Sciatic nerve (tissue), 2 donors: ENCODE results near the gene SKIC2. TPM values are rescaled to one million over a fixed set of nuclear protein-coding genes. Genes with fewer than 3 reads are reported as not detected.
"Not testable (repeated sequence)": the region's sequence is repeated elsewhere in the genome, so short reads cannot be mapped to it uniquely, and the experiment has no call there.

Experiments used
- ATAC-seq: fragments of 200-7000 bp; cut with Tn5 transposase; one replicate; pipeline ENCODE4 v1.9.1; 2020; ENCODE audit warnings: mild to moderate bottlenecking, moderate library complexity
- DNase-seq: peaks from one replicate; pipeline ENCODE4 v3.0.0-alpha.2; 2020; ENCODE audit warnings: low spot score
- intact Hi-C: fragments of 100-400 bp; cut with DNase I; formaldehyde crosslinking; loops from one replicate; pipeline ENCODE4 v1.14.2; 2022
- total RNA-seq: library from RNA; stranded (reverse); fragmentation: NEBNext Ultra II Directional; extraction: Animal tissue kit (Norgen Biotek cat#: 25700); gene quantifications from one replicate; pipeline ENCODE4 v1.2.1, GENCODE V29; 2021
- donor health status: DM: no; HTN: no; CAD: no.
- donor health status: DM: no; HTN: no; CAD: no.

SKIC2 gene
- total RNA-seq, 1 donor from 2014 or later: 60.0 TPM

DNA sequence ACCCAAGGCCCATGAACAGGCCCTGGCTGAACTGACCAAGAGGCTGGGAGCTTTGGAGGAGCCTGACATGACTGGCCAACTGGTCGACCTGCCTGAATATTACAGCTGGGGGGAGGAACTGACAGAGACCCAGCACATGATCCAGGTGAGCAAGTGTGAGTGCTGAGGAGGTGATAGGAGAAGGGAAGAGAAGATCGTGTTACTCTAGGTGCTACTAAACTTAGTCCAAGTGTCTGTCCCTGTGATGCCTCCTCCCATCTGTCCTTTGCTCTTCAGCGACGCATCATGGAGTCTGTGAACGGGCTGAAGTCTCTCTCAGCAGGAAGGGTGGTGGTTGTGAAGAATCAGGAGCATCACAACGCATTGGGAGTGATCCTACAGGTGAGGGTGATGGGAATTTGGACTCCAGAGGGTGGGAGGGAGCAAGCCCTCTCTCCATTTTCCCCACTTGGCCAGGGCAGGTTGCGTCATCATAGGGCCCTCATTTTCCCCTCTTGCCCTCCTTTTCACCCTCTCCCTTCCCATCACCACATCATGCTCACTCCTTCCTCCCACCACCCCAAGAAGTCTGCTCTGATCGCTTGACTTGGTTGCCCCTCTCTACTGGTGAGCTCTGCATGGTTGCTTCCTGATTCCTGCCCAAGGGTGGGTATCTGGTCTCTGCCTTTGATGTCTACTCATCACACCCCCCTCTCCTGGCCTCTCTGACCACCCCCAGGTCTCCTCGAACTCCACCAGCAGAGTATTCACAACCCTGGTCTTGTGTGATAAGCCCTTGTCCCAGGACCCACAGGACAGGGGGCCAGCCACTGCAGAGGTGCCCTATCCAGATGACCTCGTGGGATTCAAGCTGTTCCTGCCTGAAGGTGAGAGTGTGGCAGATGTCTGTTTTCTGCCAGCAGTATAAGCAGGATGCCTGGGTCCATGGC lies 8.3 kb downstream of the SKIC2 start:
- no peak for ATAC-seq
- DNase-seq: peak; percentile 31
- intact Hi-C loops: no loop called here

DNA sequence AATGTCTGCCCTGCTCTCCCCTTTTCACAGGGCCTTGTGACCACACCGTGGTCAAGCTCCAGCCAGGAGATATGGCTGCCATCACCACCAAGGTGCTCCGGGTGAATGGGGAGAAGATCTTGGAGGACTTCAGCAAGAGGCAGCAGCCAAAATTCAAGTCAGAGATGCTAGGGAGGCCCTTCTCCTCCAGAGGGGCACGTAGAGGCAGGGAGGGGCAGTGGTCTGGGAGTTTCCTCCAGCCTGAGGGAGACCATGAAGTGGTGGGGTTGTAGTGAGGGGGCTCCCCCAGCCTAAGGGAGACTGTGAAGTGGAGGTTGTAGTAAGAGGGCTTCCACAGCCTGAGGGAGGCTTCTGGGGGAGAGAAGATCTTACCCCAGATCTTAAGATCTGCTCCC lies 8.9 kb downstream of the SKIC2 start:
- ATAC-seq: no peak
- DNase-seq: peak; percentile 33
- intact Hi-C loops: no loop called here

DNA sequence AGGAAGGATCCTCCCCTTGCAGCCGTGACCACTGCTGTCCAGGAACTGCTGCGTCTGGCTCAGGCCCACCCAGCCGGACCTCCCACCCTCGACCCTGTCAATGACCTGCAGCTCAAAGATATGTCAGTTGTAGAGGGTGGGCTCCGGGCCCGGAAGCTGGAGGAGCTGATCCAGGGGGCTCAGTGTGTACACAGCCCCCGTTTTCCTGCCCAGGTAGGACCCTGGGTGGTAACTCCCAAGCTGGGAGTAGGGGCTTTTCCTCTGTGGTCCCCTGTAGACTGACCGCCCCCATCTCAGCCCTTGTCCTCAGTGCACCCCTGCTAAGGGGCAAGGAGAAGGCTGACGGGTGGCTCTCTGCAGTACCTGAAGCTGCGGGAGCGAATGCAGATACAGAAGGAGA lies 9.4 kb downstream of the SKIC2 start:
- intact Hi-C loops: no loop called here
- no peak for ATAC-seq
- DNase-seq: peak; percentile 60

DNA sequence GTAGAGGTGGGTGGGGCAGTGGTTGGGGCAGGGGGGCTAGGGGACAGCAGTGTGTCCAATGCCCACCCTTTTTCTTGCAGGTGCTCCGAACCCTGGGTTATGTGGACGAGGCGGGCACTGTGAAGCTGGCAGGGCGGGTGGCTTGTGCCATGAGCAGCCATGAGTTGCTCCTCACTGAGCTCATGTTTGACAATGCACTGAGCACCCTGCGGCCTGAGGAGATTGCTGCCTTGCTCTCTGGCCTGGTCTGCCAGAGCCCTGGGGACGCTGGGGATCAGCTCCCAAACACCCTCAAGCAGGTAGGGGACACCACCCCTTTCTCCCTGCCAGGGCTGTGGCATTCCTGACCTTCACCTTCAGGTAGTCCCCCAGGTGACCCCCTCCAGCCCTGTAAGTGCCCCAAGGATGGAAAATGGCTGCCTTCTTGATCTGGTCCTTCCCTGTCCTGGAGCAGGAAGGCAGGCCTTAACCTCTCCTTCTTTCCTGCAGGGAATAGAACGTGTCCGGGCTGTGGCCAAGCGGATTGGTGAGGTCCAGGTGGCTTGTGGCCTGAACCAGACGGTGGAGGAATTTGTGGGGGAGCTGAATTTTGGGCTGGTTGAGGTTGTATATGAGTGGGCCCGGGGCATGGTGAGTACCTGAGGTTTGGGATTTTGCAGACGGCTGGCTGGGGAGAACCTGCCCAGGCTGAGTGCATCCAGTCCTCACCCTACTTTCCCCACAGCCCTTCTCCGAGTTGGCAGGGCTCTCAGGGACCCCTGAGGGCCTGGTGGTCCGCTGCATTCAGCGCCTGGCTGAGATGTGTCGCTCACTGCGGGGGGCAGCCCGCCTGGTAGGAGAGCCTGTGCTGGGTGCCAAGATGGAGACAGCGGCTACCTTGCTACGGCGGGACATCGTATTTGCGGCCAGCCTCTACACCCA lies 10.1 kb downstream of the SKIC2 start:
- DNase-seq: peak; percentile 53

DNA sequence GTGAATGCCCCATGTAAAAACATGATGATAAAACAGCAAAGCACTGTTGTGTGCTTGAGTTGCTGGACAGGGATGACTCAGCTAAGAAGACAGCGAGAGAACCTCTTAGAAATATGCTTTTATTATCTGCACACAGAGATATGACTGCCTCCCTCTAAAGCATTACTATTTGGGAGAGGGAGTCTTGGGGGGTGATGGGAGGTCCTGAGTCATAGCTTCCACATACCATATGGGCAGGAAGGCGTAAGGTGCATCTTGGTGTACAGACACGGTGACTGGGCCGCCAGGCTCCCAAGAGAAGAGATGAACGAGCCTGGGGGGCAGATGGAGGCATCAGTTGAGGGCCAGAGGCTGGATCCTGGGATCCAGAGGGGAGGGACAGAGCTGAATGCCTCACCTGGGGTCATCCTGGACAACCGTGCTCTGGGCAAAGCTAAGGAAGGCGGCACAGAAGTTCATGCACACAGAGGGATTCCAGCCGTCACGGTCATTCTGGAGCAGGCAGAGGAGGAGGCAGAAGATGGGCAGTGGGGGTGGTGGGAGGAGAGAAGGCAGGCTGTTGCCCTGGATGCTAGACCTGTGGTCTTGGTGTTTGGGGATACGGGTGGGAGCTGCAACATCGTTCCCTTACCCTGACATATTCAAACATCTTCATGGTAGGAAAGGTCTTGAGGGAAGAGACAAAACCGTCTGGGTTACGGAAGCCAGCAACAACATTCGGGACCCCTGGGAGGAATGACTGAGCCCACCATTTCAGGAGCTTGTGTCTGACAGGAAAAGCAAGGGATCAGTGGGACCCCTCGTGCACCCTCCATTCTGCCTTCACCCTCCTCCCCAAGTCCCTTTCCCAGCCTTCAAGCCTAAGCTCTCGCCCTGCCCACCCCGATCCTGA lies 11.0 kb downstream of the SKIC2 start:
- intact Hi-C loops: no loop called here
- ATAC-seq (no peak), DNase-seq (peak; percentile 54)

More for the DNA sequence above, 10.1 kb downstream of the SKIC2 start:
- ATAC-seq: no peak
- intact Hi-C loops: no loop called here

DNA sequence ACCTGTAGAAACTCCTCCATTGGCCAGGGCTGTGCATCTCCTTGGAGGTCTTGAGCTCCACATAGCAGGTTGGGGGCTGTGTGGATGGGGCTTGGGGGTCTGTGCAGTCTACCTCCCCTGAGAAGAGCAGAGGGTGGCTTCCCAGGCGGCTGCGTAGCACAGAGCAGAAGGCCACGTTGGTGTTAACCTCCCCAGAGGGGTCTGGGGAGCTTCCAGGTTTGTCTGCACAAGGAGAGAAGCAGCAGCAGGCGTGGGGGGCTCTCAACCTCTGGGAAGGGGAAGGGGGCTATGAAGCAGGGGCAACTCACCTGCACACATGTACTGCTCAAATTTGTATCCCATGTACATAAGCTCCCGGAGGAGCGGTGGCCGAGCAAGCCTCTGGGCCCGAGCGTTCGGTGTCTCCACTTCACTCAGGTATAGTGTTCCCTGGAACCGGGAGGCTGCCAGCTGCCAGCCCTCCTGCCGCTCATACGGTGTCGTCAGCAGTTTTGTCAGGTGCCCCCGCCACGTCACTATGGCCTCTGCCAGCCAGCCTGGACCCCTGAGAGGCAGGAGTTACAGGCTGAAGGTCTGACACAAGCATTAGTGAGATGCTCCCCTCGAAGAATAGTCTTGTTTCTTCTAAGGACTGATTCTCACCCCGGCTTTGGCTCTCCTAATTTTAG lies 11.8 kb downstream of the SKIC2 start:
- ATAC-seq (no peak), DNase-seq (peak; percentile 61)
- intact Hi-C loops: no loop called here

DNA sequence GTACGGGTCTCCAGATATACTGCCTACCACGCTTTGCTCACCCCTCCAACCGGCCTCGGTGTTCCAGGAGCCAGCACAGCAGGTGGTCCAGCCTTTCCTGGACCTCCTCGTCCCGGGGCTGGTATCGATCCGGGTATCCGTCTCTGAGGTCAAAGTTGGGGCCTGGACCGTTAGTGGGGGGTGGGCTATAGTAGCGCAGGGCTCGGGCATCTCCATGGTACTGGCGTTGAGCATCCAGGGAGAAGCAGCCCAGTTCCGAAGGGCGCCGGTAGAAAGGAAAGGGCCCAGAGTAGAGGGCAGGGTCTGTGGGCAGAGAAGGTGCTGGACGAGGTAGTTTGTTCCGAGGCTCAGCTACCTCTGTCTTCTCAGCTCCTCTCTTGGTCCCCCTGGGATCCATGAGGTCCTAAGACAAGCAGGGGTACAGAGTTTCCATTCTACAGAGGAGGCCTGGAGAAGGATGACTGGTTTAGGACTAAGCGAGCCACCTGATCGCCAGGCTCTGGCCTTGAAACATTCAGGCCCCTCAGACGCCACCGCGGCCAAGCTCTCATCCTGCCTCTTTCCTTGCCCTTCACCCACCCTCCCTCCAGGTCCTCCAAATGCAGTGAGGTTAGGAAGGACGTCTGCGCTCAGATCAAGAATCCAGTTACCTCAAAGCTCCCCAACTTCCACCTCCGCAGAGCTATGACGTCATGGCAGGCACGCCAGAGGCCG lies 12.5 kb downstream of the SKIC2 start:
- DNase-seq: peak; percentile 68
- peak; percentile 3 for ATAC-seq

DNA sequence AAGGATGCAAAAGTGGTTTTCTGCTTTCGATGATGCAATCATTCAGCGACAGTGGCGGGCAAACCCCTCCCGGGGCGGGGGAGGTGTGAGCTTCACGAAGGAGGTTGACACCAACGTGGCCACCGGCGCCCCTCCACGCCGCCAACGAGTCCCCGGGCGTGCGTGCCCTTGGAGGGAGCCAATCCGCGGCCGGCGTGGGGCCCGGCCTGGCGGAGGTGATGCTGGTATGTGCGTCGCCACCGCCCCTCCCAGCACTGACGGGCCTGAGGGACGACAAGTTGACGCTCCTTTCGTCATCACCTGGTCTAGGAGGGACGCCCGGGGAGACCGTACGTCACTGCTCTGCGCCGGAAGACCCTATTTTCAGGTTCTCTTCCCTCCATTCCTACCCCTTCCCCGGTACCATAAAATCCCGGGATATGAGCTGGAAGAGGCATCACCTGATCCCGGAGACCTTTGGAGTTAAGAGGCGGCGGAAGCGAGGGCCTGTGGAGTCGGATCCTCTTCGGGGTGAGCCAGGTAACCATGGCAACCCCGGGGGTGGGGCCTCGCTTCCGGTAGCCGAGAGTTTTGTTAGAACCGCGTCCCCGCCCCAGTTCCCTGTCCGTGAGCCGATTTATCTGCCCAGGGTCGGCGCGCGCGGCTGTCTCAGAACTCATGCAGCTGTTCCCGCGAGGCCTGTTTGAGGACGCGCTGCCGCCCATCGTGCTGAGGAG lies 13.2 kb downstream of the SKIC2 start, which contains the start of gene DXO:
DXO (minus strand) TSS at position 146 of the 716 bp plus-strand sequence. CDS start 463 bp downstream, outside the sequence.
- ATAC-seq: peak; percentile 96
- peak; percentile 96 for DNase-seq
- intact Hi-C loops: no loop called here

More for the DNA sequence above, 12.5 kb downstream of the SKIC2 start:
- intact Hi-C loops: no loop called here

DNA sequence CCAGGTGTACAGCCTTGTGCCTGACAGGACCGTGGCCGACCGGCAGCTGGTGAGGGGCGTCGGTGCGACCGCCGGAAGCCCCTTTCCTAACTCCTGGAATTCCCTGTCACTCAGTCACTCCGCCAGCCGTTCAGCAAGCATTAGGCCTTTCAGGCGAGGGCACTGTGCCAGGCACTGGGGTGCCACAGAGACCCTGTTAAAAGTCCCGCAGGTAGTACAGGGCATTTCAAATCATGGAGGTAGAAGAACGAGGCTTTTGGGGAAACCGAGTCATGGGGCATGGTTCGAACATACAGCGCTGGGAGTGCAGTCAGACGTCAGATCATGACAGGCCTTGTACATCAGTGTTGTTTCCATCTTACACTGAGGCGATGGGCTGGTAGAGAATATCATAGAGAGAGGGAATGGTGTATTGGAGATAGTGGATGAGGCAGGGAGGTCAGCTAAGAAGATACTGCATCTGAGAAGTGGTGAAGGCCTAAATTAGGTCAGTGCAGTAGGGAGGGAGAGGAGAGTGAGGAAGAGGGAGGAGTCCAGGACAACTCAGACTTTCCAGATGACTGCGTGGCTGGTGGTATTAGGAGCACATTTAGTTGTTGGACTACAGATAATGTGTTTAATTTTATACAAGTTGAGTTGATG lies 13.9 kb downstream of the SKIC2 start:
- peak; percentile 3 for ATAC-seq
- no peak for DNase-seq
- intact Hi-C loops: no loop called here

DNA sequence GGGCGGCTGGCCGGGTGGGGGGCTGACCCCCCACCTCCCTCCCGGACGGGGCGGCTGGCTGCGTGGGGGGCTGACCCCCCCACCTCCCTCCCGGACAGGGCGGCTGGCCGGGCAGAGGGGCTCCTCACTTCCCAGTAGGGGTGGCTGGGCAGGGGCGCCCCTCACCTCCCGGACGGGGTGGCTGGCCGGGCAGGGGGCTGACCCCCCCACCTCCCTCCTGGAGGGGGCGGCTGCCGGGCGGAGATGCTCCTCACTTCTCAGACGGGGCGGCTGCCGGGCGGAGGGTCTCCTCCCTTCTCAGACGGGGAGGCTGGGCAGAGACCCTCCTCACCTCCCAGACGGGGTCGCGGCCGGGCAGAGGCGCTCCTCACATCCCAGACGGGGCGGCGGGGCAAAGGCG lies 17.1 kb downstream of the SKIC2 start:
- intact Hi-C loops, ATAC-seq: not testable (repeated sequence)
- peak; percentile 56 for DNase-seq

DNA sequence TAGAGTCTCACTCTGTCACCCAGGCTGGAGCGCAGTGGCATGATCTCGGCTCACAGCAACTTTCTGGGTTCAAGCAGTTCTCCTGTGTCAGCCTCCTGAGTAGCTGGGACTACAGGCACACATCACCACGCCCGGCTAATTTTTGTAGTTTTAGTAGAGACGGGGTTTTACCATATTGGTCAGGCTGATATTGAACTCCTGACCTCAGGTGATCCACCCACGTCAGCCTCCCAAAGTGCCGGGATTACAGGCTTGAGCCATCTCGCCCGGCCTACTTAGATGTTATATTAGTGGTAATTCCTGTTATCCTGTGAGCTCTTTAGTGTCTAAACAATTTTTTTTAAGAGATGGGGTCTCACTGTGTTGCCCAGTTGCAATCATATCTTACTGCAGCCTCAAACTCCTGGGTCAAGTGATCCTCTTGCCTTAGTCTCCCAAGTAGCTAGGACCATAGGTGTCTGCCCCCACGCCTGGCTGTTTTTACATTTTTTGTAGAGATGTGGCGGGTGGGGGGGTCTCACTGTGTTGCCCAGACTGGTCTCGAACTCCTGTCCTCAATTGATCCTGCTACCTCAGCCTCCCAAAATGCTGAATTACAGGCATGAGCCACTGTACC lies 18.9 kb downstream of the SKIC2 start:
- DNase-seq (no peak), ATAC-seq (no peak)
- intact Hi-C loops: no loop called here

DNA sequence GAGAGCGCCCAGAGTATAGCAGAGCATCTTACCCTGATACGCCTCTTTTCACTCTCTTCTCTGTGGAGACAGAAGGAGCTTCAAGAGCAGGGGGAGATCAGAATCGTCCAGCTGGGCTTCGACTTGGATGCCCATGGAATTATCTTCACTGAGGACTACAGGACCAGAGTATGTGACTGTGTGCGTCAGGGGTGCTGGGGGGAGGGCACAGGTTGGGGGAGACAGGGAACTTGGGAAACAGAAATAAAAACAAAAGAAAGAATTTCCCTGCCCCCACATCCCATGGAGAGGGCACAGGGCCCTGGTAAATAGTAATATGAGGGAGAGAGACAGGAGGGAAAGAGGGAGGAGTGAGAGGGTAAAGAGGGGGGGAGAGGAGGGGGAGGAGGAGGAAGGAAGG lies 19.9 kb downstream of the SKIC2 start:
- DNase-seq: no peak
- intact Hi-C loops: no loop called here

DNA sequence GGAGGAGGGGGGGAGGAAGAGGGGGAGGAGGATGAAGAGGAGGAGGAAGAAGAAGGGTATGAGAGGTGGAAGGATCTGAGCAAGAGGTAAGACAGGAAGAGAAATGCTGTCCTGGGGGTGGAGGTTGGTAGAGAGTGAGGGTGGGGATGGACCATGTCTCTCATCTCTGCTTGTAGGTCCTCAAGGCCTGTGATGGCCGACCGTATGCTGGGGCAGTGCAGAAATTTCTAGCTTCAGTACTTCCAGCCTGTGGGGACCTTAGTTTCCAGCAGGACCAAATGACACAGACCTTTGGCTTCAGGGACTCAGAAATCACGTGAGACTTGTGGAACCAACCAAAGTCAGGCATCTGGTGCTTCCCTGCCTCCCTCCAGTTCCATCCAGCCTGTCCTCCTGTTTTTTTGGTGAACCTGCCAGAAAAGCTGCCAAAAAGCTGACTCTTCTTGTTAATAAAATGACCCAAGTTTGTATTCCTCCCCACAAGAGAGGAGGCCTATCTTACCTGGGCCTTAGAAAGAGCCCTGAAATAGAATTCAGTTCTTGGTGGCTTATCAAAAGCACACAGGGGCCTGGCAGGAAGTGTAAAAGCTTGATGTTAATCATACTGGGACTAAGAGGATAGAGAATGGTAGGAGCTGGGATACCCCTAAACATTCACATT lies 20.4 kb downstream of the SKIC2 start:
- intact Hi-C loops: no loop called here
- ATAC-seq (no peak), DNase-seq (no peak)

More for the DNA sequence above, 19.9 kb downstream of the SKIC2 start:
- ATAC-seq: no peak

DNA sequence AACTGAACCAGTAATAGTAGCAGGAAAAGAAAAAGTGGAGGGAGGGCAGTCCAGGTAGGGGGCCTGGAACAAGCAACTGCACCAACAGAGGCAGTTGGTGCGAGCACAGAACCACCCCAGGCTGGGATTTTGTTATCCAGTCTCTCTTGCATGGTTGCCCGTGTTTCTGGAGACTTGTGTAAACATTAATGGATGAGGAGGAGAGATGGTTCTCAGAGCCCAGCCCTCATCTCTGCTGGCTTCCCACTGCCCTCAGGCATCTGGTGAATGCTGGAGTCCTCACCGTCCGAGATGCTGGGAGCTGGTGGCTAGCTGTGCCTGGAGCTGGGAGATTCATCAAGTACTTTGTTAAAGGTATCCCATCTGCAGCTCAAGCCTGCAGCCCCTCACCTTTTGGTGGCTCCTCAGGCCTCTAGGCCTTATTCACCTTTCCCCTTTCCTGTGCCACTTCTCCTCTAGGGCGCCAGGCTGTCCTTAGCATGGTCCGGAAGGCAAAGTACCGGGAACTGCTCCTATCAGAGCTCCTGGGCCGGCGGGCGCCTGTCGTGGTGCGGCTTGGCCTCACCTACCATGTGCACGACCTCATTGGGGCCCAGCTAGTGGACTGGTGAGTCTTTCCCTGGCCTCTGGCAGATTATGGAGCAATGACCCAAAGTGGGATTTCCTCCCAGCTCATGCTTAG lies 21.4 kb downstream of the SKIC2 start:
- intact Hi-C loops, ATAC-seq, DNase-seq: not testable (repeated sequence)

DNA sequence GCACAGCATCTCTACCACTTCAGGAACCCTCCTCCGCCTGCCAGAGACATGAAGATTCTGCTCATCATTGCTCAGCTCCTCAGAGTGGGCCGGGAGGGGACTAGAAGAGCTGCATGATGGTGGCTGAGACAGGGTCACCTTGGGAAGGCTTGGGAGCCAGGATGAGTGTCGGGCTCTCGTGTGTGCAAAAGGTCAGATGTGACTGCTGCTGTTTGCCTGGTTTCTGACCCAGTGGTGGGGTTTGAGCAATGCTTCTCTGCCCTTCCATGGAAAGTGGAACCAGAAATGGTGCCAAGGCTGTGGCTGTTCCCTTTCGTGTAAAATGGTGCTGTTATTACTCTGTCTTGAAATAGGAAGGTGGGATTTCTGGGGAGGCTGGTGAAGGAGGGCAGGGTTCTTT lies 22.0 kb downstream of the SKIC2 start:
- intact Hi-C loops, DNase-seq: not testable (repeated sequence)
- ATAC-seq: peak; percentile 7
